Stomach smooth muscle (tissue), 2 donors: ENCODE measurements around the gene DAD1.

ENCODE experiments used
- H3K27ac ChIP-seq: one replicate; pipeline ENCODE4 v1.7.0; 2013; ENCODE audit warnings: mild to moderate bottlenecking, low read length, inconsistent platforms
- H3K27me3 ChIP-seq, 2 donors: one replicate each; pipeline ENCODE4 v1.7.0; 2013; ENCODE audit warnings: low read length in 2 of 2; ENCODE audit not compliant: insufficient read depth in 2 of 2, control insufficient read depth in 1 of 2
- H3K36me3 ChIP-seq, 2 donors: one replicate each; pipeline ENCODE4 v1.7.0; 2013; ENCODE audit warnings: low read length in 2 of 2; ENCODE audit not compliant: control insufficient read depth in 2 of 2, insufficient read depth in 2 of 2
- H3K4me1 ChIP-seq: one replicate; pipeline ENCODE4 v1.7.0; 2013; ENCODE audit warnings: low read length; ENCODE audit not compliant: control insufficient read depth, insufficient read depth
- H3K4me3 ChIP-seq, 2 donors: one replicate each; pipeline ENCODE4 v1.7.0; 2013; ENCODE audit warnings: low read length in 2 of 2
- H3K9ac ChIP-seq, 2 donors: one replicate each; pipeline ENCODE4 v1.7.0; 2013; ENCODE audit warnings: low read length in 2 of 2, mild to moderate bottlenecking in 1 of 2
- H3K9me3 ChIP-seq, 2 donors: one replicate each; pipeline ENCODE4 v1.7.0; 2013; ENCODE audit warnings: low read length in 2 of 2; ENCODE audit not compliant: control insufficient read depth in 2 of 2
- donor health status: healthy.
- donor health status: Pancreatic carcinoma.

Gene DAD1

GRCh38 chr14:22526744-22527143 is 62.3 kb downstream of the DAD1 start:
- H3K27ac ChIP-seq: no peak overlapping the region
- no peak overlapping the region for H3K4me3 ChIP-seq
- no peaks in the 10 kb centered on the region for H3K9me3 ChIP-seq
- no peak overlapping the region for H3K9ac ChIP-seq
- H3K4me1 ChIP-seq: no peaks in the 10 kb centered on the region
- H3K27me3 ChIP-seq: no peaks in the 10 kb centered on the region
- H3K36me3 ChIP-seq: no peaks in the 10 kb centered on the region

- Histone ChIP-seq H3K9ac (no peak overlapping the region), H3K4me3 (no peak overlapping the region), H3K36me3 (no peaks in the 10 kb centered on the region), H3K27me3 (no peaks in the 10 kb centered on the region), H3K4me1 (no peaks in the 10 kb centered on the region), H3K9me3 (no peaks in the 10 kb centered on the region), H3K27ac (no peak overlapping the region)
These were observed 62.8 kb downstream of the DAD1 start for GRCh38 chr14:22526218-22526617.

- no peaks in the 10 kb centered on the region for H3K36me3 ChIP-seq
- no peaks in the 10 kb centered on the region for H3K9me3 ChIP-seq
- no peaks in the 10 kb centered on the region for H3K27me3 ChIP-seq
- no peak overlapping the region for H3K27ac ChIP-seq
- no peaks in the 10 kb centered on the region for H3K4me1 ChIP-seq
- no peak overlapping the region for H3K4me3 ChIP-seq
- no peak overlapping the region for H3K9ac ChIP-seq
These were observed 64.3 kb downstream of the DAD1 start for GRCh38 chr14:22524784-22525161.

- Histone ChIP-seq H3K4me1 (no peaks in the 10 kb centered on the region), H3K4me3 (no peak overlapping the region), H3K36me3 (no peaks in the 10 kb centered on the region), H3K27me3 (no peaks in the 10 kb centered on the region), H3K9ac (no peak overlapping the region), H3K27ac (no peak overlapping the region), H3K9me3 (no peaks in the 10 kb centered on the region)
These were observed 64.8 kb downstream of the DAD1 start for GRCh38 chr14:22524115-22524783.

- no peak overlapping the region for H3K9ac ChIP-seq
- H3K4me3 ChIP-seq: no peak overlapping the region
- no peaks in the 10 kb centered on the region for H3K4me1 ChIP-seq
- no peaks in the 10 kb centered on the region for H3K9me3 ChIP-seq
- H3K27ac ChIP-seq: no peak overlapping the region
- H3K36me3 ChIP-seq: no peaks in the 10 kb centered on the region
- H3K27me3 ChIP-seq: no peaks in the 10 kb centered on the region
These were observed 65.7 kb downstream of the DAD1 start for GRCh38 chr14:22523283-22523682.

- H3K27ac ChIP-seq: no peak overlapping the region
- H3K4me1 ChIP-seq: no peaks in the 10 kb centered on the region
- H3K9me3 ChIP-seq: no peaks in the 10 kb centered on the region
- H3K9ac ChIP-seq: no peak overlapping the region
- H3K27me3 ChIP-seq: no peaks in the 10 kb centered on the region
- no peak overlapping the region for H3K4me3 ChIP-seq
- no peaks in the 10 kb centered on the region for H3K36me3 ChIP-seq
These were observed 66.5 kb downstream of the DAD1 start for GRCh38 chr14:22522466-22522957.

- H3K9me3 ChIP-seq: no peaks in the 10 kb centered on the region
- no peaks in the 10 kb centered on the region for H3K27me3 ChIP-seq
- no peak overlapping the region for H3K9ac ChIP-seq
- no peaks in the 10 kb centered on the region for H3K36me3 ChIP-seq
- H3K4me1 ChIP-seq: peaks cover 3% of the 10 kb centered on the region
- no peak overlapping the region for H3K4me3 ChIP-seq
- no peak overlapping the region for H3K27ac ChIP-seq
These were observed 67.4 kb downstream of the DAD1 start for GRCh38 chr14:22521449-22522239.

GRCh38 chr14:22520796-22521195 is 68.2 kb downstream of the DAD1 start:
- Histone ChIP-seq H3K27me3 (no peaks in the 10 kb centered on the region), H3K9me3 (no peaks in the 10 kb centered on the region), H3K9ac (no peak overlapping the region), H3K4me3 (no peak overlapping the region), H3K4me1 (peaks cover 11% of the 10 kb centered on the region), H3K27ac (no peak overlapping the region), H3K36me3 (no peaks in the 10 kb centered on the region)

GRCh38 chr14:22519877-22520685 is 68.9 kb downstream of the DAD1 start:
- Histone ChIP-seq H3K27me3 (no peaks in the 10 kb centered on the region), H3K4me3 (no peak overlapping the region), H3K9me3 (no peaks in the 10 kb centered on the region), H3K27ac (no peak overlapping the region), H3K36me3 (no peaks in the 10 kb centered on the region), H3K9ac (no peak overlapping the region), H3K4me1 (peaks cover 18% of the 10 kb centered on the region)

GRCh38 chr14:22518073-22518472 is 71.0 kb downstream of the DAD1 start:
- Histone ChIP-seq H3K36me3 (no peaks in the 10 kb centered on the region), H3K9ac (no peak overlapping the region), H3K9me3 (no peaks in the 10 kb centered on the region), H3K4me1 (peaks cover 27% of the 10 kb centered on the region), H3K4me3 (no peak overlapping the region), H3K27me3 (no peaks in the 10 kb centered on the region), H3K27ac (no peak overlapping the region)
